Measurements from ENCODE around the gene BCAM.

BCAM gene

DNA sequence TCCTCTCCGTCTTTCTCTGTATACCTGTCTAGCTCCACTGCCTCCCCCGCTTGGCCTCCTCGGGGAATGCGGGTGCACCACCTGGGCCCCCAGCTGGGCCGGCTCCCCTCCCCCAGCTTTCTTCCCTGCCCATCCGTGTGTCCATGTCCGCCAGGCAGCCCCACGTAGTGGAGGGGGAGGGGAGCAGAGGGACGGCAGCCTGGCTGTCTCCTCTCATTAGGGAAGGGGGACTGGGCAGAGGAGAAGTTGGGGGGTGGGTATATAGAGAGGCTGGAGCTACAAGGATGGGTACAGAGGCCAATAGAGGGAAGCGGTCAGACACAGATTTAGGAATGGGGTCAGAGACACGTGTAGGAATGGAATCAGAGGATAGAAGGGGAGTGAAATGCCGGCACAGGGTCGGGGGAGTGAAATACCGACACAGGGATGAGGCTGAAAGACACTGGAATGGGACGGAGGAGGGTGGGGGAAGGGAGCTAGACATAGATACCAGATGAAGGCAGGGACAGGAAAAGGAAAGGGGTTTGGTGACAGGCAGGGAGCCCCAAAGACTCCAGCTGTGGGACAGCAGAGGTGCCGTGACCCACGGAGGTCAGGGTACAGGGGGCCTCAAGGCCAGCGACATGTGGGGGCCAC, 40.0 kb downstream of the BCAM start (continued):
- TF ChIP-seq ZSCAN16 (tag by site-specific recombination; IDR thresholded peaks at IDR 0.05) (no peak), ZNF112 (tag by site-specific recombination; IDR thresholded peaks at IDR 0.05) (no peak), ZNF266 (tag by site-specific recombination; IDR thresholded peaks at IDR 0.05; ENCODE audit: low read depth) (no peak), SCRT2 (tag by site-specific recombination; IDR thresholded peaks at IDR 0.05) (peak; percentile 65), ZNF548 (tag by site-specific recombination; IDR thresholded peaks at IDR 0.05) (no peak), ZBTB20 (tag by site-specific recombination; IDR thresholded peaks at IDR 0.05) (no peak), ZNF530 (tag by site-specific recombination; IDR thresholded peaks at IDR 0.05; ENCODE audit: low read depth) (no peak), ZNF366 (tag by site-specific recombination; conservative IDR thresholded peaks at IDR 0.05) (peak; percentile 23; the same call in 1 of the 2 replicates)
- TF ChIP-seq, protein P1, sequence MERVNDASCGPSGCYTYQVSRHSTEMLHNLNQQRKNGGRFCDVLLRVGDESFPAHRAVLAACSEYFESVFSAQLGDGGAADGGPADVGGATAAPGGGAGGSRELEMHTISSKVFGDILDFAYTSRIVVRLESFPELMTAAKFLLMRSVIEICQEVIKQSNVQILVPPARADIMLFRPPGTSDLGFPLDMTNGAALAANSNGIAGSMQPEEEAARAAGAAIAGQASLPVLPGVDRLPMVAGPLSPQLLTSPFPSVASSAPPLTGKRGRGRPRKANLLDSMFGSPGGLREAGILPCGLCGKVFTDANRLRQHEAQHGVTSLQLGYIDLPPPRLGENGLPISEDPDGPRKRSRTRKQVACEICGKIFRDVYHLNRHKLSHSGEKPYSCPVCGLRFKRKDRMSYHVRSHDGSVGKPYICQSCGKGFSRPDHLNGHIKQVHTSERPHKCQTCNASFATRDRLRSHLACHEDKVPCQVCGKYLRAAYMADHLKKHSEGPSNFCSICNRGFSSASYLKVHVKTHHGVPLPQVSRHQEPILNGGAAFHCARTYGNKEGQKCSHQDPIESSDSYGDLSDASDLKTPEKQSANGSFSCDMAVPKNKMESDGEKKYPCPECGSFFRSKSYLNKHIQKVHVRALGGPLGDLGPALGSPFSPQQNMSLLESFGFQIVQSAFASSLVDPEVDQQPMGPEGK (tag by site-specific recombination; IDR thresholded peaks at IDR 0.05): 0 out of 2 replicates have a peak, but pooled peaks have one; percentile 9
- TF ChIP-seq, protein P2, sequence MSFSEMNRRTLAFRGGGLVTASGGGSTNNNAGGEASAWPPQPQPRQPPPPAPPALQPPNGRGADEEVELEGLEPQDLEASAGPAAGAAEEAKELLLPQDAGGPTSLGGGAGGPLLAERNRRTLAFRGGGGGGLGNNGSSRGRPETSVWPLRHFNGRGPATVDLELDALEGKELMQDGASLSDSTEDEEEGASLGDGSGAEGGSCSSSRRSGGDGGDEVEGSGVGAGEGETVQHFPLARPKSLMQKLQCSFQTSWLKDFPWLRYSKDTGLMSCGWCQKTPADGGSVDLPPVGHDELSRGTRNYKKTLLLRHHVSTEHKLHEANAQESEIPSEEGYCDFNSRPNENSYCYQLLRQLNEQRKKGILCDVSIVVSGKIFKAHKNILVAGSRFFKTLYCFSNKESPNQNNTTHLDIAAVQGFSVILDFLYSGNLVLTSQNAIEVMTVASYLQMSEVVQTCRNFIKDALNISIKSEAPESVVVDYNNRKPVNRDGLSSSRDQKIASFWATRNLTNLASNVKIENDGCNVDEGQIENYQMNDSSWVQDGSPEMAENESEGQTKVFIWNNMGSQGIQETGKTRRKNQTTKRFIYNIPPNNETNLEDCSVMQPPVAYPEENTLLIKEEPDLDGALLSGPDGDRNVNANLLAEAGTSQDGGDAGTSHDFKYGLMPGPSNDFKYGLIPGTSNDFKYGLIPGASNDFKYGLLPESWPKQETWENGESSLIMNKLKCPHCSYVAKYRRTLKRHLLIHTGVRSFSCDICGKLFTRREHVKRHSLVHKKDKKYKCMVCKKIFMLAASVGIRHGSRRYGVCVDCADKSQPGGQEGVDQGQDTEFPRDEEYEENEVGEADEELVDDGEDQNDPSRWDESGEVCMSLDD (tag by site-specific recombination; IDR thresholded peaks at IDR 0.05): no peak
- TF ChIP-seq, protein P3, sequence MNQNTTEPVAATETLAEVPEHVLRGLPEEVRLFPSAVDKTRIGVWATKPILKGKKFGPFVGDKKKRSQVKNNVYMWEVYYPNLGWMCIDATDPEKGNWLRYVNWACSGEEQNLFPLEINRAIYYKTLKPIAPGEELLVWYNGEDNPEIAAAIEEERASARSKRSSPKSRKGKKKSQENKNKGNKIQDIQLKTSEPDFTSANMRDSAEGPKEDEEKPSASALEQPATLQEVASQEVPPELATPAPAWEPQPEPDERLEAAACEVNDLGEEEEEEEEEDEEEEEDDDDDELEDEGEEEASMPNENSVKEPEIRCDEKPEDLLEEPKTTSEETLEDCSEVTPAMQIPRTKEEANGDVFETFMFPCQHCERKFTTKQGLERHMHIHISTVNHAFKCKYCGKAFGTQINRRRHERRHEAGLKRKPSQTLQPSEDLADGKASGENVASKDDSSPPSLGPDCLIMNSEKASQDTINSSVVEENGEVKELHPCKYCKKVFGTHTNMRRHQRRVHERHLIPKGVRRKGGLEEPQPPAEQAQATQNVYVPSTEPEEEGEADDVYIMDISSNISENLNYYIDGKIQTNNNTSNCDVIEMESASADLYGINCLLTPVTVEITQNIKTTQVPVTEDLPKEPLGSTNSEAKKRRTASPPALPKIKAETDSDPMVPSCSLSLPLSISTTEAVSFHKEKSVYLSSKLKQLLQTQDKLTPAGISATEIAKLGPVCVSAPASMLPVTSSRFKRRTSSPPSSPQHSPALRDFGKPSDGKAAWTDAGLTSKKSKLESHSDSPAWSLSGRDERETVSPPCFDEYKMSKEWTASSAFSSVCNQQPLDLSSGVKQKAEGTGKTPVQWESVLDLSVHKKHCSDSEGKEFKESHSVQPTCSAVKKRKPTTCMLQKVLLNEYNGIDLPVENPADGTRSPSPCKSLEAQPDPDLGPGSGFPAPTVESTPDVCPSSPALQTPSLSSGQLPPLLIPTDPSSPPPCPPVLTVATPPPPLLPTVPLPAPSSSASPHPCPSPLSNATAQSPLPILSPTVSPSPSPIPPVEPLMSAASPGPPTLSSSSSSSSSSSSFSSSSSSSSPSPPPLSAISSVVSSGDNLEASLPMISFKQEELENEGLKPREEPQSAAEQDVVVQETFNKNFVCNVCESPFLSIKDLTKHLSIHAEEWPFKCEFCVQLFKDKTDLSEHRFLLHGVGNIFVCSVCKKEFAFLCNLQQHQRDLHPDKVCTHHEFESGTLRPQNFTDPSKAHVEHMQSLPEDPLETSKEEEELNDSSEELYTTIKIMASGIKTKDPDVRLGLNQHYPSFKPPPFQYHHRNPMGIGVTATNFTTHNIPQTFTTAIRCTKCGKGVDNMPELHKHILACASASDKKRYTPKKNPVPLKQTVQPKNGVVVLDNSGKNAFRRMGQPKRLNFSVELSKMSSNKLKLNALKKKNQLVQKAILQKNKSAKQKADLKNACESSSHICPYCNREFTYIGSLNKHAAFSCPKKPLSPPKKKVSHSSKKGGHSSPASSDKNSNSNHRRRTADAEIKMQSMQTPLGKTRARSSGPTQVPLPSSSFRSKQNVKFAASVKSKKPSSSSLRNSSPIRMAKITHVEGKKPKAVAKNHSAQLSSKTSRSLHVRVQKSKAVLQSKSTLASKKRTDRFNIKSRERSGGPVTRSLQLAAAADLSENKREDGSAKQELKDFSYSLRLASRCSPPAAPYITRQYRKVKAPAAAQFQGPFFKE (tag by site-specific recombination; IDR thresholded peaks at IDR 0.05; ENCODE audit: borderline replicate concordance): no peak

DNA sequence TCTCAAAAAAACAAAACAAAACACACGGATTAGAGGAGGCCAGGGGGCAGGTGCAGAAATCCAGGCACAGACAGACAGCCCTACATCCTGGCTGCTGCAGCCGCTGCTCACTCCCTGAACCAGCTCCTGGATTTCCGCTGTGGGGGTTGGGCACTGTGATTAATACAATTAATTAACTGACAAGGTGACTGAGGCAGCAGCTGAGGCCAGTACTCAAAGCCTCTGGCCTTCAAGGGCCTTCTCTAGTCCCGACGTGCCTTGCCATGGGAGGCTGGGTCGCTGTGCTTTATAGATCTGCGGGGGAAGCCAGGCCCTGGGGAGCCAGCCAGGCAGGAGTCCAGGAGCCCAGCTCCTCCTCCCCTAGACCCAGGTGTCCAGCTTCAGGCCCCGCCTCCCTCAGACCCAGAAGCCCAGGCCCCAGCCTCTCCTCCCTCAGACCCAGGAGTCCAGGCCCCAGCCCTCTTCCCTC, 41.8 kb downstream of the BCAM start:
- H3K4me3 ChIP-seq (ENCODE audit: low read depth, low read length): no peak overlapping the region
- H3K36me3 ChIP-seq (ENCODE audit: control insufficient read depth in 2 of 2, insufficient read depth in 1 of 2, low read length in 2 of 2): peaks cover 7 to 14% of the 10 kb centered on the region in 2 experiments; a peak in 2 of 3 replicates
- TF ChIP-seq ZNF121 (tag by site-specific recombination; IDR thresholded peaks at IDR 0.05) (peak; percentile 49; the same call in 1 of the 2 replicates), ZNF23 (tag by site-specific recombination; IDR thresholded peaks at IDR 0.05; ENCODE audit: borderline replicate concordance) (no peak)
- ChIA-PET CTCF (interaction anchor here (1.1 kb wide), 2 partner anchors 17 to 279 kb away, joined by 3 to 4 read pairs; no protein-coding TSS in a partner anchor), POLR2A (no interaction called here)
- peaks cover 20% of the 10 kb centered on the region for H3K4me1 ChIP-seq (ENCODE audit: control insufficient read depth, insufficient read depth, low read length)
- no peak overlapping the region for H3K27ac ChIP-seq (ENCODE audit: extremely low read depth, low read depth, low read length)
- H3K9me3 ChIP-seq (ENCODE audit: control insufficient read depth, insufficient read depth, low read depth, low read length): no peaks in the 10 kb centered on the region

All from HEK293 (cell line).